NCI-H446 (cell line): Measurements from ENCODE around the gene TSPEAR.
"Not testable (repeated sequence)": the region's sequence is repeated elsewhere in the genome, so short reads cannot be mapped to it uniquely, and the experiment has no call there.

Experiments used
- DNase-seq, 2 experiments: peaks; one replicate each; lab custom pipeline; 2025; lab: John Stamatoyannopoulos, UW

TSPEAR gene

DNA sequence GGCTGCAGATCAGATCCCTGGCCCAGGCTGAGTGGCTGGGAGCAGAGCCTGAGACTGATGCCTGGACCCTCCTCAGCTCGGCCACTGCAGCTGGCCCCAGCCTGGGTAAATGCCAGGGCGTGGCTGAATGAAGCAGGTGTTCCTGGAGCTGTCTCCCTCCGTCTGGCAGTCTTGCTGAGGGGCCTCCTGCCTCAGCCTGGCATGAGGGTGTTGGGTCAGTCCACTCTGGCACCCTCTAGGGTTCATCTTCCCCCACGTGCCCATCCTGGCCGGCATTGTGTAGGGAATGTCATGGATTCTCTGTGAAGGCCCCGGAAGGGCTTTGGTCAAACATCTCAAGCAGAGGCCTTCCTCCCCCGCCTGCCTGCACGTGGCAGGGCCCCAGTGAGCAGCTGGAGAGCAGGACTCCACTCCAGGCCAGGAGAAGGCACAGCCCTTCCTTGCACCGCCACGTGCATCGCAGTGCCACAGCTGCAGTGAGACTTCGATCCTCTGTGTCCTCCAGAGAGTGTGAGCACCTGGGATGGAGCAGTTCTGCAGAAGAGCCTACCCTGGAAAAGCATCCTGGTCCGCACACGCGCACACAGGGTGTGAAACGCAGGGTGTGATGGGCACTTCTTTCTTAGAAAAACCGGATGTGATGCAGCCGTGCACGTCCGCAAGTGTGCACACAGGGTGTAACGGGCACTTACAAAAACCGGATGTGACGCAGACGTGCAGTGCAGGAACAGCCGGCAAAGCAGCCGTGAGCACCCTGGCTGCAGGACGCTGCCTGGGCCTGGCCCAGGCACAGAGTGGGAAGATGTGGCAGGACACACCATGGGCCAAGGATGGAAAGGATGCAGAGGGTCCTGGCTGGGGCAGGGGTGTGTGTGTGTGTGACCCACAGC is 142.5 kb downstream of the TSPEAR start:
- DNase-seq: no peak

DNA sequence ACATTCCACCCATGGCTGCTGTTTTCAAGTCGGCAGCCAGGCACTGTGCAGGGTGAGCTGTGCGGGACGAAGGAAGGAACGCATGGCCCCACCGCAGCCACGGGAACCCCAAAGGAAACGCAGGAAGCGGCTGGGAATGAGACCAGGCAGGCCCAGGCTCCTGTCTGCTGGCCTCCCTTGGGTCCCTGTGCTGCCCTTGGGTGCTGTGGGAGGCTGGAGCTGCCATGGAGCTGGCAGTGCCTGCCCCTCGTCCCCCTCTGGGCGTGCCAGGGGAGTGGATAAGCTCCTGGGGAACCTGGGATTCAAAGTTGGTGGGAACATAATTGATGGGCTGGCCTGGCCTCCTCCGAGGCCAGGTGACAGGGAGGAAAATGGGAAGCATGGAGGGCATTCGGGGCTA is 143.1 kb downstream of the TSPEAR start:
- DNase-seq: no peak

DNA sequence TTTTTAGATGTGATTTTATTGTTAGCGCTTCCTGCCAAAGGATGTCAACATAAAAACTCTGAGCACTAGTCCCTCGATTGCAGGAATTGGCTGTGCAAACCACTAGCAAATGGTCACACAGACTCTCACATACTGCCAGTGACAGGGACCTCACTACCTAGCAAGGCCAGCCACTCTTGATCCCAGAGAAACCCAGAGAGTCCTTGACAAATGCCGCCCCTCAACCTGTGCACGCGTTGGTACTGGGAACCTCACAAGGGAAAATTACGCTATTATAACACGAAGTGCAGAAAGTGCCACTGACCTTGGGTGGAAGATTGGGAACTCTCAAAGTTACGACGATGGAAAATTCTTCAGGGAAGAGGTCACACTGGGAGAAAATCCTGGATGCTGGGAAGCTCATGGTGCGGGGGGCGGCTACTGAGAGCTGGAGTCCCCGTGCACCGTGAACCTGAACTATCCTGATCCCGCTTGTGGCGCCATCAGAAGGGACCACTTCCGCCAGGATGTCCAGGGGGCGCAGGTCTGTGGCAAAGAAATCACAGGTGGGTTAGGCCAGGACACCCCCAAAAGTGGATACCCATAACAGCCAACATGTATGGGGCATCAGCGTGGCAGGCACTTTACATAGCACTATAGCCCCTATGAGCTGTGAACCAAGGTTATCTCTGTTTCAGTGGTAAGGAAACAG is 143.7 kb downstream of the TSPEAR start:
- no peak for DNase-seq

DNA sequence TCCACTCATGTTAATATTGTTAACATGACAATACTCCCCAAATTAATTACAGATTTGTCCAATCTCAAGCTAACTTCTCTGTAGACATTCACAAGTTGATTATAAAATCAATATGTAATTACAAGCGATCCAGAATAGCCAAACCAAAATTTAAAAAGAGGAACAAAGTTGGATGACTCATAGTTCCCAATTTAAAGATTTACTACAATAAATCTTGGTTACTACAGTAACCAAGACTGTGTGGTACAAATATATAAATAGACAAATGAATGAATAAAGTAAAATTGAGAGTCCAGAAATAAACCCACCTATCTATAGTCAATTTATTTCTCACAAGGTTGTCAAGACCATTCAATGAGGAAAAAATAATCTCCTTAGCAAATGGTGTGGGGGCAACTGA is 145.0 kb downstream of the TSPEAR start:
- no peak for DNase-seq

DNA sequence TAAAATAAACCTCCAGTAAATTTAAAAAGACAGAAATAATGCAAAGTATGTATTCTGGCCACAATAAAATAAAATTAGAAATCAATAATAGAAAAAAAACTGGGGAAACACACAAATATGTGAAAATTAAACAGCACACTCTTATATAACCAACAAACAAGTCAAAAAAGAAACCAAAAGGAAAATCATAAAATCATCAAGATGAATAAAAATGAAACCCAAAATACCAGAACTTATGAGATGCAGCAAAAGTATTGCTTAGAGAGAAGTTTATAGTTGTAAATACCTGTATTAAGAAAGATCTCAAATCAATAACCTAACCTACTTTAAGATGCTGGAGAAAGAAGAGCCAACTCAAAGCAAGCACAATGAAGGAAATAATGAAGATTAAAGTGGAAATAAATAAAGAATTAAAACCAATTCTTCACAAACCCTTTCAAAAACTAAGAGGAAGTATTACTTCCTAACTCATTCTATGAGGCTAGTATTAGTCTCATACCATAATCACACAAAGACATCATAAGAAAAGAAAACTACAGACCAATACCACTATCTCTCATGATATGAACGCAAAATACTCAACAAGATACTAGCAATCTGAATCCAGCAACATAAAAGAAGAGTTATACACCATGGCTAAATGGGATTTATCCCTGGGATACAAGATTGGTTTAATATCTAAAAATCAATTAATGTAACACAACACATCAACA is 146.3 kb downstream of the TSPEAR start:
- DNase-seq: no peak

DNA sequence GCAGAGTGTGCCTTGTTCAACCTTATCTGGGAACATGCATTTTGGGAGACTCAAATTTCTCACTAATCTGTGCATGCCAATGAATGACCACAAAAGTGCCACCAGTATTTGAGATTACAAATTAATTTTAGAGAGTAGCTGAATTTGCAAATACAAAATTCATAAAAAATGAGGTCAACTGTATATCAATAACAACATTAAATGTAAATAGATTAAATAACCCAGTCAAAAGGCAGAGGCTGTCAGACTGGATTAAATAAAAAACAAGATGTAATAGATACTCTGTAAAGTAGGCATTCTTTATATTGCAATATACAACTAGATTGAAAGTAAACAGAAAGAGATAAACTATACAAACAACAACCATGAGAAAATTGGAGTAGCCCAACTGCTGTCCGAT is 147.3 kb downstream of the TSPEAR start:
- no peak for DNase-seq

DNA sequence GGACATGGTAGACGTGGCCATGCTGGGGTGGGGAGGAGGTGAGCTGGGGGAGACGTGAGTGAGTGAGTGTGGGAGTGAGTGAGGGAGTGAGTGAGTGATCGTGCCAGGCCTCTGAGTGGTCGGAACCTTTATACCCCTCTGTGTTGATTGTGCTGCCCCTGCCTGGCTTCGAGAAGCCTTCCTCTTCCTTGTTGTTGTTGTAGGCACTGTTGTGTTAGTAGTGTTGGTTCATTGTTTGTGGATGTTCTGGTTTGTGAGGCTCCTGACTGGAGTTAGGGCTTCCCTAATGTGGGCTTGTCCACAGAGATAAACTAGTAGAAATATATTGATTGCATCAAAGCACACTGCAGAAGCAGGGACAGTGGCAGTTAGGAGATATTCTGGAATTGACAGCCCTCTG is 152.7 kb downstream of the TSPEAR start, which contains the start of gene KRTAP10-3:
TSS of gene KRTAP10-3 (minus strand) at position 101 of the 400 bp plus-strand sequence. CDS start at position 21, 80 bp downstream.
- DNase-seq: no peak

DNA sequence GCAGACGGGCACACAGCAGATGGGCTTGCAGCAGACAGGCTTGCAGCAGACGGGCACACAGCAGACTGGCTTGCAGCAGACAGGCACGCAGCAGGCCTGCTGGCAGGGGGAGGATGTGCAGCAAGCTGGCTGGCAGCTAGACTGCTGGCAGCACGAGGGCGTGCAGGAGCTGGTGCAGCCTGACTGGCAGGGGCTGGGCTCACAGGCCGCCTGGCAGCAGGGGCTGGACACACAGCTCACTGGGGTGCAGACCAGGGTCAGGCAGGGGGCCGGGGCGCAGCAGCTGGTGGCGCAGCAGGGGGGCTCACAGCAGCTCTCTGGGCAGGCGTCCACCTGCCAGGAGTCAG is 153.1 kb downstream of the TSPEAR start:
- not testable (repeated sequence) for DNase-seq

DNA sequence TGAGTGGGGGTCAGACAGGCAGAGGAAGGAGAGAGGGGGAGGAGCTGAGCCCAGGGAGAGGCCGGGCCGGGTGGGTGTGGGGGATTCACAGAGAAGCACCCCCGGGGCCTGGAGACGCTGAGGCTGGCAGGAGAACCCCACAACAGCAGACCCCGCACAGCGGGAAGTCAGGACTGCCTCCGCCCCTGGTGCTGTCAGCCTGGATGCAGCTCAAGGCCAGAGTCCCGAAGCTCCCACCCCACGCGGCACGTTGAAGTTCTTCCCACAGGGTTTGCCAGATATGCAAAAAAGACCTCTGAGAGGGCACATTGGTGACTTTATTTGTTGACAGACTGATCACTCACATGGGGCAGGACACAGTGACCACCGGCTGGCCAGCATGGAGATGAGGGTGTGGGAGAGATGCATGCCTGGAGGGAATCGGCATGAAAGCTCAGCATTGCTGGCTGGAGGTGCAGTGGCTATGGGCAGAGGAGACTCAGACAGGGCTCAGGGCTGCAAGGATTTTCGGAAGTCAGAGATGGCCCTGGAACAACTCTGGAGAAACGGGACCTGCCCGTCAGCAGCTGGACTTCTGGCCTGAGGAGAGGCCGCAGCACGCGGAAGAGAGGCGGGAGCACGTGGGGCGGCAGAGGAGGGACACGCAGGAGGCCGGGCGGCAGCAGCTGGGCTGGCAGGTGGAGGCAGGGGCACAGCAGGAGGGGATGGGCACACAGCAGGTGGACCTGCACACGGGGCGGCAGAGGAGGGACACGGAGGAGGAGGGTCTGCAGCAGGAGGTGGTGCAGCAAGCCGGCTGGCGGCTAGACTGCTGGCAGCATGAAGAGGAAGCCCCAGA is 153.7 kb downstream of the TSPEAR start:
- DNase-seq: no peak

DNA sequence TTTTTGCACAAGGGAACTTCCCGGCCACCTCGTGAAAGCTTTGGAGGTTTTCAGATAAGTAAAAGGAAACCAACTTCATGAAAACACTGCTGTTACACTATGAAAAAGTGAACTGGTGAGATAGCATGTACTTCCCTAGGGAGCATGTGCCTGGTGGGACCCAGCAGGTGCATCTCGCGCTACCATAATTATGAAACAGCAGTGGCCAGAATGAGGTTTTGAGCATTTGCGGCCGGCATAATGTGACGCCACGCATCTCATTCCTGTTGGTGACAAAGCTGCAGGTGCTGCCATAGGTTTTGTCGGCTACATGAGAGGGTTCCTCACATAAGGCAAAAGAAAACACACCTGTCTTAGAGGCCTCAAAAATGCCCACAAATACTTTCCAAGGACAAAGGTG is 154.5 kb downstream of the TSPEAR start:
- DNase-seq: no peak

DNA sequence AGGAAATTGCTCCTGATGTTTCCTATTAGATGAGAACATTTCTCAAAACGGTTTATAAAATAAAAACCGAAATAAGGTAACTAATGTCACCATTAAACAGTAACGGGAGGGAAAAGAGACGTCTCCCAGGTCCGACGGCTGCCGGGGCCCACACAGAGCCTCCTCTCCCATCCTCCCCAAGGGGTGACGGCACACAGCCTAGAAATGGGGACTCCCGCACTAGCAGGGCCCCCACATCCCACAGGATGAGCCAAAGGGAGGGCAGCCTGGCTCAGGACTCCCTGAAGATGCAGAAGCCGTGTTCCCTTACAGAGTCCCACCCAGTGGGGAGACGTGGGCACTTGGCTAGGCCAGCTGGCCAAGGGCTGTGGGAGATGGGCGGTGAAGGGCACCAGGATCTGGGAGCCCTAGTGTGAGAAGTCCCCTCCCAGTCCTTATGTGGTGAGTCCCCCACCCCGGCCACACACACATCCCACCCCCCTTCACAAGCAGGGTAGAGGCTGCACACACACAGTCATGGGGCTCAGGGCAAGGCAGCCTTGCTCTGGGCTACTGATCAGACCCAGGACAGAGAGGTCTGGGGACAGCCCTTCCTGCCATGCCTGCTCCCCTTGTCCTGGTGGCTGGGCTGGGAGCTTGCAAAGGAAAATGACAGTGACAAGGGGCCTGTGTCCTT is 156.0 kb downstream of the TSPEAR start:
- DNase-seq: no peak

DNA sequence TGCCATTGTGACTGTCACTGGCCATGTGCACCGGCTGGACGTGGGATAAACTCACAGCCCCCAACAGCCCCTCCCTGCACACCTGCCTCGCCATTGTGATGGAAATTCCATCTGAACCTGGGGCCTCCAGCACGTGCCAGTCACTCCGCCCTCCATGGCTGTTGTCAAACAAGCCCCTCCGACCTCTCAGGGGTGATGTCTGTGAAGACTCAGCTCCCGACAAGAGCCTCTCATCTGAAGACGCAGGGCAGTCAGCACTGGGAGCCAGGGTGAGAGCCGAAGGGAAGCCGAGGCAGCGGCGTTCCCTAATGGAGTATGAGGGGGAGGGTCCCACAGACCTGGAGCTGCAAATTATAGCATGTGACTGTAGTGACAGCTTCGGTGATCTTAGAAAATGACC is 158.7 kb downstream of the TSPEAR start:
- DNase-seq: no peak

DNA sequence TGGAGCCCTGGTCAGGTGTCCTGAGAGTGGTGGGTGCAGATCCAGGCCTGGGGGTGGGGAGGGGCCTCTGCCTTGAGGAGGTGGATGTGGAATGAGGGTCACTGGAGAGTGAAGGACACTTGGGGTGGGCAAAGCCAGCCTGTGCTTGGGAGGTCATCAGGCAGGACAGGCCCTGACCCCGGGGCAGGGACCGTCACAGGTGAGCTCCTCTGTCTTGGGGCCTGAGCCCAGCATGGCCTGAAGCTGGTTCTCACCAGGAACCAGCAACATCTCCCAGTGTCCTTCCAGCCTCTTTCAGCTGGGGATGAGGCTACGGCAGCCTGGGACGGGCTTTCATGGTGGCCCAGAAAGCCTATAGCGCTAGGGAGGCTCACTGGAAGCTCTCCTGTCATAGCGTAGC is 159.2 kb downstream of the TSPEAR start:
- DNase-seq: no peak

DNA sequence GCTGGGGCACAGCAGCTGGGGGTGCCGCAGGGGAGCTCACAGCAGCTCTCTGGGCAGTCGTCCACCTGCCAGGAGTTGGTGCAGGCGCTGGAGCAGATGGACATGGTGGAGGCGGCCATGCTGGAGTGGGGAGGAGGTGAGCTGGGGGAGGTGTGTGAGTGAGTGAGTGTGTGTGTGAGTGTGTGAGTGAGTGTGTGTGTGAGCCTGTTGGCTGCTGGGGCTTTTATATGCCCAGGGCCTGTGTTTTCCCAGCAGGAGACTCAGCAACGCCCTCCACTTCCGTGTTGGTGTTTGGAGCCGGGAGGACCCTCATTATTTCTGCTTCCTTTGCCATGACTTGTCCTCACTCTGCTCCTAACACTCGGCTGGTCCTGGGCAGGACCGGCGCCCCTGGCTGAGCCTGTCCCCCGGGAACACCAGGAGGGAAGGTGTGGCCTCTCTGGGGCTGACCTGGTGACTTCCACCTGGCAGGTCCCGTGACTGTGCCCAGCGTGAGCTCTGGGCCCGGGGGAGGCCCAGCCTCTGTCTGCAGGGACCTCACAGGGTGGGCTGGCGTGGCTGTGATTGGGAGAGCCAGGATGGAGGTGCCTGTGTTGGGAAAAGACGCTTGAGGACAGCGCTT is 159.9 kb downstream of the TSPEAR start, which contains the start of gene KRTAP10-2:
TSS of gene KRTAP10-2 (minus strand) at position 166 of the 622 bp plus-strand sequence. CDS start at position 119, 47 bp downstream.
- no peak for DNase-seq

DNA sequence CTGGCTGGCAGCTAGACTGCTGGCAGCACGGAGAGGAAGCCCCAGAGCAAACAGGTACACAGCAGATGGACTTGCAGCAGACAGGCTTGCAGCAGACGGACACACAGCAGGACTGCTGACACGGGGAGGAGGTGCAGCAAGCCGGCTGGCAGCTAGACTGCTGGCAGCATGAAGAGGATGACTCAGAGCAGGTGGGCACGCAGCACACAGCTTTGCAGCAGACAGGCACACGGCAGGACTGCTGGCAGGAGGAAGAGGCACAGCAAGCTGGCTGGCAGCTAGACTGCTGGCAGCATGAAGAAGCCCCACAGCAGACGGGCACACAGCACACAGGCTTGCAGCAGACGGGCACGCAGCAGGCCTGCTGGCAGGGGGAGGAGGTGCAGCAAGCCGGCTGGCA is 160.6 kb downstream of the TSPEAR start:
- DNase-seq: no peak

DNA sequence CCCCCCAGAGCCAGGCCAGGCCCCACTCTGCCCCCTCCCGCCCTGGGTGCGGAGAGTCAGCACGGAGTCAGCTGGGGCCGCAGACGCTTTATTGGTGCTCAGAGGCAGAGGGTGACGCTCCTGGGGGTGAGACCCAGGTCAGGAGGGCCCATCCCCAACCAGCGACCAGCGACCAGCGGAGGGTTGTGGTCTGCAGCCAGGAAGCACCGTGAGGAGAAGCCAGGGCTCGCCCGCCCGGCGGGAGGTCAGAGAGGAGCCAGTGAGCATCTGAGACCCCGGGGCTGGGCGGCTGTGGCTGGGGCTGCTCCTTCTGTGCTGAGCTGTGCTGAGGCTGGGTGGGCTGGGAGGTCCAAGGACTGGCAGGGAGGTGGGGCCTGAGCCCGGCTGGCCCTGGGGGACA is 161.1 kb downstream of the TSPEAR start:
- not testable (repeated sequence) for DNase-seq

DNA sequence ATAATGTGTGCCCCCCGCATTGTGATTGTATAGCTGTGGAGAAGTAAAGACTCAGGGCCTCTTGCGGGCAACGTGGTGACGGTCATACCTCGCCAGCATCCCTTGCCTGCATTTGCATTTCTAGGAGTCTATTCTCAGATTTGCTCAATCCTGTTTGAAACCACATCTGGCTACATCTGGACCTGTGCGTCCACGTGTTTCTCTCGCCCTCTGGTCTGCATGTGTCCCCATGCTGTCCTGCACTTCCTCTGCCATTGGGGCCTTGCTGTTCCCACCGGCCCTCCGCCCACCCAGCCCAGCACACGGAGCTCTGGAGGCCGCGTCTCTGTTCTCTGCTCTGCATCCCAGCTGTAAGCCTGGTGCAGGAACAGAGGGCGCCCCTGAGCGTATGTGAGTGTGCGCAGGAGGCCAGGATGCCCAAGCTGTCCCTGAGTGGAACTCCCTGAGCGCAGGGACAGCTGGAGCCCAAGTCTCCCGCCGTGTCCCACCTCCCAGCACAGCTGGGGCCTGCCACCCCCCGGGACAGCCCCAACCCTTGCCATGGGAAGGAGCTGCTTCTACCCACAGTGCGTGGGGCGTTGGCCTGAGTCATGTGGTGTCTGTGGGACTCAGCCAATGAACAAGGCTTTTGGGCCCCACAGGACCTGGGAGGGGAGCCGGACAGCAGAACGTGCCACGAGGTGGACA is 161.7 kb downstream of the TSPEAR start:
- no peak for DNase-seq

DNA sequence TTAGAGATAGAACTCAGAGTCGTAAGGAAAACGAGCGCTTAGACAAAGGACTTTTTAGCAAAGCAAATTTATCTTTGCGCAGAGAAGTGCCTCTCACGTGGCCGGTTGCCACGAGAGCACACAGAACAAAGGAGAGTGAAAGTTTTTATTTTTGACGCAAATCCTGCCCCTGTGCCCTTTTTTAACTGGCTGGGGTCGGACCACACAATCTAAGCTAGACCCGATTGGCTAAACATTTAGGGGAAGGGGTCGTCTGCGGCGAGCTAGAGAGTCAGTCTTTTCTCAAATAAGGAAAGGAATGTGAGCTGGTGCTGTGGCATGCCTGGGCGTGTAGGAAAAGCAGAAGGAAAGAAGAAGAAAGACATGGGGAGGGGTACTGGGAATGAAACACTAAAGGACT is 162.4 kb downstream of the TSPEAR start:
- no peak for DNase-seq

DNA sequence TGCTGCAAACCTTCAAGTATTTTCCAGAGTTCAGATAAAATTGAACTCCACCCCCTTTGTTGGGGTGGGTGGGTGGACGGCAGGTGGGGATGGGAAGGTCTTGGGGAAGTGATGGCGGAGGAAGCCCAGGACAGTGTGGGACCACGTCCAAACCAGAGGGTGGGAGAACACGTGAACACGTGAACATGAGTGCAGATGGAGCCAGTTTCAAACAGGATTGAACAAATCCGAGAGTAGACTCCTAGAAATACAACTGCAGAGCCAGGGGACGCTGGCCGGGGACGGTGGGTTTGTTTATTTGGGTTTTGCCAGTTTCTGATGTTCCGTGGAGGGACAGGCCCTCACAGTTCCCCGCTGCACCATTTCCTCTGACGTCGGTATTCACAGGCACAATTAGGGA is 163.0 kb downstream of the TSPEAR start:
- no peak for DNase-seq
